ENCODE data around the gene SHMT2. TPM values are rescaled to one million over a fixed set of nuclear protein-coding genes. Genes with fewer than 3 reads are reported as not detected.

Gene SHMT2
- total and polyA plus RNA-seq, 2 of the 4 experiments (the other 2 are of a cell fraction) = 266 to 364 TPM

- no peak for TF ChIP-seq SMC3 (IDR thresholded peaks at IDR 0.05; ENCODE audit: low read depth, low read length)
Observed at GRCh38 chr12:57222286-57223190, 7.0 kb upstream of the SHMT2 start (continued).

- DNase-seq (no peak), ATAC-seq (ENCODE audit: low read depth) (0 out of 2 replicates have a peak, but pooled peaks have one; percentile 7)
- no peak overlapping the region for H2BK20ac ChIP-seq (ENCODE audit: low read depth, low read length)
- H2AFZ ChIP-seq (replicated peaks; ENCODE audit: low read length, poor library complexity) = peak overlapping the region; percentile 29
- peak overlapping the region; percentile 46 for H2AK5ac ChIP-seq (ENCODE audit: low read depth, low read length)
- peaks cover 2% of the 10 kb centered on the region; the same call in 1 of the 2 replicates for H3K4me1 ChIP-seq (ENCODE audit: control insufficient read depth, insufficient read depth, low read length)
- H2BK5ac ChIP-seq (ENCODE audit: low read depth, low read length, poor library complexity, severe bottlenecking) = no peak overlapping the region
- H3K4me3 ChIP-seq (ENCODE audit: insufficient read depth, low read depth, low read length) = no peak overlapping the region
- 50% methylated on average over 9 of the region's 22 CpGs; no CpG with 5 or more reads in 1 of the 2 experiments for WGBS, 2 experiments (ENCODE audit: extremely low coverage in 2 of 2, insufficient read length in 1 of 2)
- no peak overlapping the region for H3K9ac ChIP-seq (ENCODE audit: low read depth, low read length)
- no peak overlapping the region; the same call in 1 of the 2 replicates for H3K14ac ChIP-seq (replicated peaks; ENCODE audit: low read depth, low read length)
- in situ Hi-C loops (cut with MboI; ENCODE audit: low sequenced_read_pairs) (no loop called here), dilution Hi-C loops (cut with HindIII; ENCODE audit: low sequenced_read_pairs, unreplicated experiment) (no loop called here), intact Hi-C loops (cut with micrococcal nuclease) (no loop called here)
- H4K91ac ChIP-seq (ENCODE audit: insufficient read depth, low read depth, low read length) = no peak overlapping the region
- H3K27me3 ChIP-seq (ENCODE audit: control insufficient read depth, insufficient read depth, low read length) = peaks cover 46% of the 10 kb centered on the region
- H3K79me1 ChIP-seq (ENCODE audit: low read depth in 1 of 2, low read length in 2 of 2) = no peaks in the 10 kb centered on the region; a peak in 1 of 4 replicates
- no TSS peak for BruUV-seq (replicated peaks)
- no peak overlapping the region for H3K4me2 ChIP-seq (ENCODE audit: low read depth, low read length)
- H4K20me1 ChIP-seq (ENCODE audit: insufficient read depth, low read length) = peaks cover 6% of the 10 kb centered on the region
- peak overlapping the region; percentile 66 for H3K23ac ChIP-seq (ENCODE audit: low read depth, low read length)
- no peak overlapping the region for H3K27ac ChIP-seq (ENCODE audit: insufficient read depth, low read length)
- ChIA-PET POLR2A (ENCODE audit: unreplicated experiment) (no interaction called here), CTCF (no interaction called here)
- no peaks in the 10 kb centered on the region for H3K36me3 ChIP-seq (ENCODE audit: control insufficient read depth, insufficient read depth, low read length)
- no peak overlapping the region for H2BK120ac ChIP-seq (ENCODE audit: low read depth, low read length)
- no peak overlapping the region for H4K8ac ChIP-seq (ENCODE audit: low read depth in 2 of 2, low read length in 2 of 2)
- H3K18ac ChIP-seq (ENCODE audit: low read depth, low read length) = no peak overlapping the region
- H3K9me1 ChIP-seq (ENCODE audit: insufficient read depth, low read length) = peaks cover 3% of the 10 kb centered on the region; the same call in 1 of the 2 replicates
- no peak overlapping the region for H2AK9ac ChIP-seq (replicated peaks; ENCODE audit: low read depth, low read length, poor library complexity)
- H3K56ac ChIP-seq (ENCODE audit: extremely low read depth, insufficient read depth, low read length) = no peak overlapping the region
- no peaks in the 10 kb centered on the region for H3K9me3 ChIP-seq (ENCODE audit: control insufficient read depth, insufficient read depth, low read length)
- no peak overlapping the region for H2BK15ac ChIP-seq (ENCODE audit: low read depth, low read length)
- no peak overlapping the region for H3K4ac ChIP-seq (ENCODE audit: low read depth, low read length)
- H4K5ac ChIP-seq (ENCODE audit: low read depth, low read length) = no peak overlapping the region
- TF ChIP-seq USF2 (IDR thresholded peaks at IDR 0.05; ENCODE audit: low read depth, low read length) (no peak), MAFK (IDR thresholded peaks at IDR 0.05; ENCODE audit: low read depth, low read length) (no peak), POLR2A (IDR thresholded peaks at IDR 0.05; ENCODE audit: low read depth, low read length) (no peak), FOS (IDR thresholded peaks at IDR 0.05; ENCODE audit: low read depth, low read length) (no peak), BHLHE40 (IDR thresholded peaks at IDR 0.05; ENCODE audit: low read depth, low read length) (no peak), MAZ (IDR thresholded peaks at IDR 0.05; ENCODE audit: borderline replicate concordance, low read depth, low read length) (no peak), CEBPB (IDR thresholded peaks at IDR 0.05; ENCODE audit: low read depth, low read length) (no peak), MXI1 (IDR thresholded peaks at IDR 0.05; ENCODE audit: borderline replicate concordance, low read depth, low read length) (no peak), NFE2L2 (IDR thresholded peaks at IDR 0.05; ENCODE audit: low read depth, low read length) (no peak), RCOR1 (IDR thresholded peaks at IDR 0.05; ENCODE audit: insufficient replicate concordance, low read length) (no peak)
Observed at GRCh38 chr12:57223191-57224165, 6.0 kb upstream of the SHMT2 start.

Measured in IMR-90 (cell line).